Measurements from ENCODE around the gene NOS1AP.

- TF ChIP-seq CTCF (IDR thresholded peaks at IDR 0.05) = no peak
- TF ChIP-seq EP300 (IDR thresholded peaks at IDR 0.05; ENCODE audit: low read depth) = no peak
- TF ChIP-seq POLR2A (IDR thresholded peaks at IDR 0.05) = no peak
Observed at GRCh38 chr1:162351246-162351842, 281.9 kb downstream of the NOS1AP start.

Measured in transverse colon (tissue), 3 donors.